ENCODE measurements around the gene OR52I2.

OR52I2 gene

GRCh38 chr11:4581443-4581842, at the start of gene OR52I2:
OR52I2 (plus strand) TSS chr11:4581743.
- H3K27ac ChIP-seq = no peak within 1 kb of the TSS
- no peak within 1 kb of the TSS for H3K4me3 ChIP-seq

- Histone ChIP-seq H3K27ac (no peak overlapping the region), H3K4me3 (no peak overlapping the region)
Measured at GRCh38 chr11:4539603-4540219, 41.8 kb upstream of the OR52I2 start.

GRCh38 chr11:4541071-4541470, 40.5 kb upstream of the OR52I2 start:
- no peak overlapping the region for H3K4me3 ChIP-seq
- no peak overlapping the region for H3K27ac ChIP-seq

GRCh38 chr11:4543561-4543960, 38.0 kb upstream of the OR52I2 start:
- H3K27ac ChIP-seq = no peak overlapping the region
- H3K4me3 ChIP-seq = no peak overlapping the region

- Histone ChIP-seq H3K4me3 (no peak within 1 kb of the TSS), H3K27ac (no peak within 1 kb of the TSS)
Measured at GRCh38 chr11:4544891-4545290, 36.7 kb upstream of the OR52I2 start, which contains the start of gene OR52M1. OR52M1 (plus strand) TSS chr11:4545191; CDS start chr11:4545191, 0 bp downstream.

GRCh38 chr11:4546878-4547277, 34.7 kb upstream of the OR52I2 start:
- no peak overlapping the region for H3K27ac ChIP-seq
- no peak overlapping the region for H3K4me3 ChIP-seq

- no peak overlapping the region for H3K27ac ChIP-seq
Measured at GRCh38 chr11:4547416-4547815, 34.1 kb upstream of the OR52I2 start.

GRCh38 chr11:4551346-4551979, 30.1 kb upstream of the OR52I2 start:
- Histone ChIP-seq H3K4me3 (no peak overlapping the region), H3K27ac (no peak overlapping the region)

More at GRCh38 chr11:4547416-4547815, 34.1 kb upstream of the OR52I2 start:
- no peak overlapping the region for H3K4me3 ChIP-seq

- Histone ChIP-seq H3K4me3 (no peak overlapping the region), H3K27ac (no peak overlapping the region)
Measured at GRCh38 chr11:4559527-4560440, 21.8 kb upstream of the OR52I2 start.

GRCh38 chr11:4560467-4560866, 21.1 kb upstream of the OR52I2 start:
- H3K27ac ChIP-seq = no peak overlapping the region
- no peak overlapping the region for H3K4me3 ChIP-seq

- no peak overlapping the region for H3K4me3 ChIP-seq
- no peak overlapping the region for H3K27ac ChIP-seq
Measured at GRCh38 chr11:4565371-4565770, 16.2 kb upstream of the OR52I2 start.

GRCh38 chr11:4569075-4569474, 12.5 kb upstream of the OR52I2 start:
- H3K4me3 ChIP-seq = no peak overlapping the region
- no peak overlapping the region for H3K27ac ChIP-seq

GRCh38 chr11:4576880-4577279, 4.7 kb upstream of the OR52I2 start:
- Histone ChIP-seq H3K27ac (no peak overlapping the region), H3K4me3 (no peak overlapping the region)

- H3K27ac ChIP-seq = no peak overlapping the region
- no peak overlapping the region for H3K4me3 ChIP-seq
Measured at GRCh38 chr11:4577761-4578160, 3.8 kb upstream of the OR52I2 start.

- Histone ChIP-seq H3K4me3 (no peak overlapping the region), H3K27ac (no peak overlapping the region)
Measured at GRCh38 chr11:4578624-4579023, 2.9 kb upstream of the OR52I2 start.

- H3K27ac ChIP-seq = no peak overlapping the region
- no peak overlapping the region for H3K4me3 ChIP-seq
Measured at GRCh38 chr11:4580124-4580523, 1.4 kb upstream of the OR52I2 start.

- Histone ChIP-seq H3K27ac (no peak overlapping the region), H3K4me3 (no peak overlapping the region)
Measured at GRCh38 chr11:4589017-4589416, 7.5 kb downstream of the OR52I2 start.

- no peak within 1 kb of the TSS for H3K27ac ChIP-seq
- no peak within 1 kb of the TSS for H3K4me3 ChIP-seq
Measured at GRCh38 chr11:4593739-4594138, 12.2 kb downstream of the OR52I2 start, which contains the start of gene OR52I1. OR52I1 (plus strand) TSS chr11:4594039; CDS start chr11:4594039, 0 bp downstream.

GRCh38 chr11:4605057-4605456, 23.5 kb downstream of the OR52I2 start:
- H3K4me3 ChIP-seq = no peak overlapping the region
- H3K27ac ChIP-seq = no peak overlapping the region

GRCh38 chr11:4606231-4607015, 24.9 kb downstream of the OR52I2 start:
- H3K27ac ChIP-seq = peak overlapping the region in 3 of 21 experiments; percentile 18 to 91 (median 90)
- H3K4me3 ChIP-seq = peak overlapping the region in 2 of 7 experiments; percentile 71 to 75
